OCI-LY7 (cell line): ENCODE data around the gene ANKRD49.

ENCODE experiments used
- EZH2phosphoT487 ChIP-seq: fragments of 200-600 bp; sonication (generic); IDR thresholded peaks from 2 replicates; pipeline ENCODE4 v1.6.1; 2018; ENCODE audit warnings: low read depth, borderline replicate concordance, mild to moderate bottlenecking, mixed run types, antibody characterized with exemption, low read length, moderate library complexity, mixed read lengths
- TF ChIP-seq, protein P1 (sequence below): fragments of 200-600 bp; sonication (generic); conservative IDR thresholded peaks from 2 replicates; pipeline ENCODE4 v1.5.1; 2014; ENCODE audit warnings: mild to moderate bottlenecking, antibody characterized with exemption, low read length, moderate library complexity, mixed read lengths

DNA sequence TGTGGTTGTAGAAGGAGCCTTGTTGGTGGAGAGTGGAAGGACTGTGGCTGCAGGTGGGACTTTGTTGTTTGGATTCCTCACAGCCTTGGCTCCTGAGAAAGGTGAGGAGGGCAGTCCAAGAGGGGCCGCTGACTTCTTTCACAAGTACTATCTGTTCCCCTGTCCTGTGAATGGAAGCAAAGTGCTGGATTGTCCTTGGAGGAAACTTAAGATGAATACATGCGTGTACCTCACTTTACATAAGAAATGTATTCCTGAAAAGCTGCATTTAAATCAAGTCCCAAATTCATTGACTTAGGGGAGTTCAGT lies 52.3 kb downstream of the ANKRD49 start:
- TF ChIP-seq, protein P1, sequence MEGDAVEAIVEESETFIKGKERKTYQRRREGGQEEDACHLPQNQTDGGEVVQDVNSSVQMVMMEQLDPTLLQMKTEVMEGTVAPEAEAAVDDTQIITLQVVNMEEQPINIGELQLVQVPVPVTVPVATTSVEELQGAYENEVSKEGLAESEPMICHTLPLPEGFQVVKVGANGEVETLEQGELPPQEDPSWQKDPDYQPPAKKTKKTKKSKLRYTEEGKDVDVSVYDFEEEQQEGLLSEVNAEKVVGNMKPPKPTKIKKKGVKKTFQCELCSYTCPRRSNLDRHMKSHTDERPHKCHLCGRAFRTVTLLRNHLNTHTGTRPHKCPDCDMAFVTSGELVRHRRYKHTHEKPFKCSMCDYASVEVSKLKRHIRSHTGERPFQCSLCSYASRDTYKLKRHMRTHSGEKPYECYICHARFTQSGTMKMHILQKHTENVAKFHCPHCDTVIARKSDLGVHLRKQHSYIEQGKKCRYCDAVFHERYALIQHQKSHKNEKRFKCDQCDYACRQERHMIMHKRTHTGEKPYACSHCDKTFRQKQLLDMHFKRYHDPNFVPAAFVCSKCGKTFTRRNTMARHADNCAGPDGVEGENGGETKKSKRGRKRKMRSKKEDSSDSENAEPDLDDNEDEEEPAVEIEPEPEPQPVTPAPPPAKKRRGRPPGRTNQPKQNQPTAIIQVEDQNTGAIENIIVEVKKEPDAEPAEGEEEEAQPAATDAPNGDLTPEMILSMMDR = no peak
- no peak for TF ChIP-seq EZH2phosphoT487
